ENCODE measurements around the gene CFAP58. TPM values are rescaled to one million over a fixed set of nuclear protein-coding genes. Genes with fewer than 3 reads are reported as not detected.
A peak's percentile ranks its signal among the peaks of the same experiment; 100 is the strongest.

Gene CFAP58
- total RNA-seq, 2 donors from 2014 or later, result 1.3 to 1.5 TPM

- Mint-ChIP-seq H3K36me3 (peaks cover 0 to 4% of the 10 kb centered on the region in 2 donors), H3K9me3 (peaks cover 0 to 6% of the 10 kb centered on the region in 2 donors), H3K27ac (no peak overlapping the region)
- ATAC-seq (no peak), DNase-seq (ENCODE audit: low spot score in 2 of 2) (no peak)
Observed at GRCh38 chr10:104387130-104387888, 33.7 kb downstream of the CFAP58 start.

- ATAC-seq (no peak), DNase-seq (ENCODE audit: low spot score in 2 of 2) (no peak)
- H3K27ac Mint-ChIP-seq, result no peak overlapping the region
- peaks cover 0 to 4% of the 10 kb centered on the region in 2 donors for H3K36me3 Mint-ChIP-seq
- peaks cover 0 to 6% of the 10 kb centered on the region in 2 donors for H3K9me3 Mint-ChIP-seq
Observed at GRCh38 chr10:104388830-104389229, 35.2 kb downstream of the CFAP58 start.

- ATAC-seq, result no peak
- Mint-ChIP-seq H3K27ac (no peak overlapping the region), H3K36me3 (no peaks in the 10 kb centered on the region)
Observed at GRCh38 chr10:104391150-104391968, 37.7 kb downstream of the CFAP58 start.

GRCh38 chr10:104391969-104392296 lies 38.3 kb downstream of the CFAP58 start:
- Mint-ChIP-seq H3K27ac (no peak overlapping the region), H3K9me3 (no peaks in the 10 kb centered on the region), H3K36me3 (no peaks in the 10 kb centered on the region)
- ATAC-seq (no peak), DNase-seq (ENCODE audit: low spot score in 2 of 2) (no peak)

More at GRCh38 chr10:104391150-104391968, 37.7 kb downstream of the CFAP58 start:
- no peak for DNase-seq (ENCODE audit: low spot score in 2 of 2)
- no peaks in the 10 kb centered on the region for H3K9me3 Mint-ChIP-seq

- ATAC-seq (no peak), DNase-seq (ENCODE audit: low spot score in 2 of 2) (no peak)
- H3K9me3 Mint-ChIP-seq, result no peaks in the 10 kb centered on the region
- no peak overlapping the region for H3K27ac Mint-ChIP-seq
- H3K36me3 Mint-ChIP-seq, result no peaks in the 10 kb centered on the region
Observed at GRCh38 chr10:104393387-104393786, 39.8 kb downstream of the CFAP58 start.

GRCh38 chr10:104396581-104396980 lies 42.9 kb downstream of the CFAP58 start:
- H3K36me3 Mint-ChIP-seq, result no peaks in the 10 kb centered on the region
- DNase-seq (ENCODE audit: low spot score in 2 of 2), result no peak
- no peak for ATAC-seq
- no peak overlapping the region for H3K27ac Mint-ChIP-seq
- H3K9me3 Mint-ChIP-seq, result no peaks in the 10 kb centered on the region

- no peak for ATAC-seq
- no peak for DNase-seq (ENCODE audit: low spot score in 2 of 2)
- H3K36me3 Mint-ChIP-seq, result no peaks in the 10 kb centered on the region
- H3K9me3 Mint-ChIP-seq, result no peaks in the 10 kb centered on the region
- no peak overlapping the region for H3K27ac Mint-ChIP-seq
Observed at GRCh38 chr10:104403636-104404035, 50.0 kb downstream of the CFAP58 start.

- Mint-ChIP-seq H3K36me3 (no peaks in the 10 kb centered on the region), H3K27ac (no peak overlapping the region), H3K9me3 (no peaks in the 10 kb centered on the region)
- no peak for DNase-seq (ENCODE audit: low spot score in 2 of 2)
- no peak for ATAC-seq
Observed at GRCh38 chr10:104406715-104407650, 53.4 kb downstream of the CFAP58 start.

GRCh38 chr10:104413528-104413927 lies 59.9 kb downstream of the CFAP58 start:
- DNase-seq (ENCODE audit: low spot score in 2 of 2) (no peak), ATAC-seq (no peak)
- no peaks in the 10 kb centered on the region for H3K36me3 Mint-ChIP-seq
- no peaks in the 10 kb centered on the region for H3K9me3 Mint-ChIP-seq
- no peak overlapping the region for H3K27ac Mint-ChIP-seq

GRCh38 chr10:104415526-104416165 lies 62.0 kb downstream of the CFAP58 start:
- ATAC-seq (no peak), DNase-seq (ENCODE audit: low spot score in 2 of 2) (no peak)
- H3K9me3 Mint-ChIP-seq, result no peaks in the 10 kb centered on the region
- H3K36me3 Mint-ChIP-seq, result no peaks in the 10 kb centered on the region
- H3K27ac Mint-ChIP-seq, result no peak overlapping the region

GRCh38 chr10:104416851-104417250 lies 63.2 kb downstream of the CFAP58 start:
- H3K9me3 Mint-ChIP-seq, result no peaks in the 10 kb centered on the region
- H3K27ac Mint-ChIP-seq, result no peak overlapping the region
- H3K36me3 Mint-ChIP-seq, result no peaks in the 10 kb centered on the region
- DNase-seq (ENCODE audit: low spot score in 2 of 2) (no peak), ATAC-seq (no peak)

GRCh38 chr10:104417637-104418292 lies 64.1 kb downstream of the CFAP58 start:
- DNase-seq (ENCODE audit: low spot score in 2 of 2), result no peak
- no peaks in the 10 kb centered on the region for H3K36me3 Mint-ChIP-seq
- no peak for ATAC-seq
- H3K9me3 Mint-ChIP-seq, result no peaks in the 10 kb centered on the region
- no peak overlapping the region for H3K27ac Mint-ChIP-seq

GRCh38 chr10:104424719-104425118 lies 71.1 kb downstream of the CFAP58 start:
- H3K9me3 Mint-ChIP-seq, result no peaks in the 10 kb centered on the region
- ATAC-seq (peak; percentile 82 to 88), DNase-seq (ENCODE audit: low spot score in 2 of 2) (no peak)
- no peaks in the 10 kb centered on the region for H3K36me3 Mint-ChIP-seq
- H3K27ac Mint-ChIP-seq, result peak overlapping the region in 1 of 2 donors; percentile 56

- ATAC-seq (no peak), DNase-seq (ENCODE audit: low spot score in 2 of 2) (no peak)
- no peaks in the 10 kb centered on the region for H3K9me3 Mint-ChIP-seq
- H3K36me3 Mint-ChIP-seq, result no peaks in the 10 kb centered on the region
- H3K27ac Mint-ChIP-seq, result no peak overlapping the region
Observed at GRCh38 chr10:104427989-104428388, 74.4 kb downstream of the CFAP58 start.

- Mint-ChIP-seq H3K36me3 (no peaks in the 10 kb centered on the region), H3K27ac (no peak overlapping the region), H3K9me3 (no peaks in the 10 kb centered on the region)
- ATAC-seq (no peak), DNase-seq (ENCODE audit: low spot score in 2 of 2) (no peak)
Observed at GRCh38 chr10:104429846-104430245, 76.2 kb downstream of the CFAP58 start.

GRCh38 chr10:104430360-104430759 lies 76.7 kb downstream of the CFAP58 start:
- DNase-seq (ENCODE audit: low spot score in 2 of 2) (no peak), ATAC-seq (no peak)
- Mint-ChIP-seq H3K36me3 (no peaks in the 10 kb centered on the region), H3K27ac (no peak overlapping the region), H3K9me3 (no peaks in the 10 kb centered on the region)
